Measurements from ENCODE around the gene GALR1.

The GALR1 gene

DNA sequence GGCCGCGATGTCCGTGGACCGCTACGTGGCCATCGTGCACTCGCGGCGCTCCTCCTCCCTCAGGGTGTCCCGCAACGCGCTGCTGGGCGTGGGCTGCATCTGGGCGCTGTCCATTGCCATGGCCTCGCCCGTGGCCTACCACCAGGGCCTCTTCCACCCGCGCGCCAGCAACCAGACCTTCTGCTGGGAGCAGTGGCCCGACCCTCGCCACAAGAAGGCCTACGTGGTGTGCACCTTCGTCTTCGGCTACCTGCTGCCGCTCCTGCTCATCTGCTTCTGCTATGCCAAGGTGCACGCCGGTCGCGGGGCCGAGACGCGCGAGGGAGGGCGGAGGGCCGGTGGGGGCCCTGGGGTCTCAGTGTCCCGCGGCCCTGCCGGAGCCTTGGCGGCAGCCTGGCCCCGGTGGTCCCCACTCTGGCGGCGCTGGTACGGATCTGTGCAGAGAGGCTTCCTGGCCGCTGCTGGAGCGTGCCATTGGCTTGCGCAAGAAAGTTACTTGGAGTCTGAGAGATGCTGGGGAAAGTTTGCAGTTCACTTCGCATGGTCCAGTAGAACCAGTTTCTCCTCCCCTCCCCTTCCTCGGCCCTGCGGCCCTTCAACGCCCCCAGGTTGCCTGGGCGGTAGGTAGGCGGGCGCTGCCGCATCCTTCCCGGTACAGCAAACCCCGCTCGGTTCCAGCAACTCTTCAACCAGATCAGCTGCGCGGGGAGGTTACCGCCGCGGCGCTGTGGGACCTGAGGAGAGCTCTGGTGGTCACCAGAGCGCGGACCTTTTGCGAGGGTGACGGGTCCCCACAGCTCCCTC lies 1.5 kb downstream of the GALR1 start:
- H3K27ac ChIP-seq = no peak overlapping the region
- TF ChIP-seq, protein P1, sequence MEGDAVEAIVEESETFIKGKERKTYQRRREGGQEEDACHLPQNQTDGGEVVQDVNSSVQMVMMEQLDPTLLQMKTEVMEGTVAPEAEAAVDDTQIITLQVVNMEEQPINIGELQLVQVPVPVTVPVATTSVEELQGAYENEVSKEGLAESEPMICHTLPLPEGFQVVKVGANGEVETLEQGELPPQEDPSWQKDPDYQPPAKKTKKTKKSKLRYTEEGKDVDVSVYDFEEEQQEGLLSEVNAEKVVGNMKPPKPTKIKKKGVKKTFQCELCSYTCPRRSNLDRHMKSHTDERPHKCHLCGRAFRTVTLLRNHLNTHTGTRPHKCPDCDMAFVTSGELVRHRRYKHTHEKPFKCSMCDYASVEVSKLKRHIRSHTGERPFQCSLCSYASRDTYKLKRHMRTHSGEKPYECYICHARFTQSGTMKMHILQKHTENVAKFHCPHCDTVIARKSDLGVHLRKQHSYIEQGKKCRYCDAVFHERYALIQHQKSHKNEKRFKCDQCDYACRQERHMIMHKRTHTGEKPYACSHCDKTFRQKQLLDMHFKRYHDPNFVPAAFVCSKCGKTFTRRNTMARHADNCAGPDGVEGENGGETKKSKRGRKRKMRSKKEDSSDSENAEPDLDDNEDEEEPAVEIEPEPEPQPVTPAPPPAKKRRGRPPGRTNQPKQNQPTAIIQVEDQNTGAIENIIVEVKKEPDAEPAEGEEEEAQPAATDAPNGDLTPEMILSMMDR (conservative IDR thresholded peaks at IDR 0.05) = no peak

- no peak overlapping the region for H3K27ac ChIP-seq
- TF ChIP-seq, protein P1 (conservative IDR thresholded peaks at IDR 0.05) = no peak
Observed at GRCh38 chr18:77251730-77252050, 2.0 kb downstream of the GALR1 start.

DNA sequence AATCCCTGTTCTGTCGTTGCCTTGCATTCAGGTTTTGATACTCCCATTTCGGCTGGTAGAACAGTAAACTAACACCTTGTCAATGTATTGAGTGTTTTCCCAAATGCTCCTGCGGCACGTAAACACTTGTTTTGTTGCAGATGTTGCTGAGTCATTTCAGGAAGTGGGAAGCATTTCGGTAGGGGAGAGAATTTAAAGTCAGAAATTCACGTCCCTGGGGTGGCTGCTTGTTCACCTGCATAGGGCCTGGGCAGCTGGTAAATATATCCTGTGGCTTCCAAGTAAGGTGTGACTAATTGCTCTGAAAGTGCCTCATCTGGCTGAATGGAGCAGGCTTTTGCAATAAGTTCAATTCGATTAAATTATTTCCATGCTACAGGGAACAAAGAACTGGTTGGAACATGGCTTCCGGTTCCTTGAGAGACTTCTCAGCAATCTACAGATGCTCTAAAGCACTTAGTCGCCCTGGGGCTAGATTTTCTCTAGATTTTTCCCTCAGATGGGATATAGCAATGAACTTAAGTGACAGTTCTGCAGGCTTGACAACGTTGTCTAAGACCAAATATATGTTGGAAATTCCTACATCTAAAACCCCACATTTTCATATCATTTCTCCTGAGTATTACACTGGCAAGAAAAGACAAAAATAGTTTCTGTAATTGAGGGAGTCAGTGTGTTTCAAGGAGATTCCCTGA lies 5.2 kb downstream of the GALR1 start:
- TF ChIP-seq, protein P1 (conservative IDR thresholded peaks at IDR 0.05) = no peak
- peak overlapping the region; percentile 60; the same call in 1 of the 2 replicates for H3K27ac ChIP-seq

- peak overlapping the region; percentile 60 for H3K27ac ChIP-seq
- TF ChIP-seq, protein P1 (conservative IDR thresholded peaks at IDR 0.05) = no peak
Observed at GRCh38 chr18:77255426-77256105, 5.9 kb downstream of the GALR1 start.

GRCh38 chr18:77262643-77263465 lies 13.2 kb downstream of the GALR1 start:
- H3K27ac ChIP-seq = peak overlapping the region; percentile 91
- TF ChIP-seq, protein P1 (conservative IDR thresholded peaks at IDR 0.05) = no peak

- H3K27ac ChIP-seq = peak overlapping the region; percentile 91
- TF ChIP-seq, protein P1 (conservative IDR thresholded peaks at IDR 0.05) = no peak
Observed at GRCh38 chr18:77263466-77263763, 13.8 kb downstream of the GALR1 start.

DNA sequence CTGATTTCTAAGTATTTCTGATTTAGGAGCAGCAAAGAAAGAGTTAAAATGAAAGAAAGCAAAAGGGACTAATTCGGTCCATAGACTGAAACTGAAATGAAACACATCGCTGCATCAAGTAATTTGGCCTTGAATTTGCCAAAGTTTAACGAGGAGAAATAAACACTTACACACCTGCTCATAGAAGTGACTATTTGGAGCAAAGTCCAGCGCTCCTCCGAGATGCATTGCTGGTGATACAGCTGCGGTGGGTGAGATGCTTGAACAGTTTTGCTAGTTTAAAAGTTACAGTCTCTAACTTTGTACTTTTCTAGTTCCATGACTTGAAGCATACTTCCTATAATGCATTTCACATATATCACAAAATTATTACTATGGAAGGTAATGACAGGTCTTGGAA lies 18.3 kb downstream of the GALR1 start:
- H3K27ac ChIP-seq = no peak overlapping the region
- TF ChIP-seq, protein P1 (conservative IDR thresholded peaks at IDR 0.05) = no peak

All from VCaP (cell line).